SW 1271 (cell line): ENCODE data around the gene NPL.

Experiments used
- DNase-seq, 2 experiments: peaks; one replicate each; lab custom pipeline; 2025; lab: John Stamatoyannopoulos, UW

Gene NPL

GRCh38 chr1:182867861-182868260 is 78.3 kb downstream of the NPL start:
- no peak for DNase-seq

- no peak for DNase-seq
These were observed 79.7 kb downstream of the NPL start for GRCh38 chr1:182869241-182869666.

GRCh38 chr1:182872881-182873280 is 83.3 kb downstream of the NPL start:
- DNase-seq: no peak

GRCh38 chr1:182875889-182876288 is 86.3 kb downstream of the NPL start:
- no peak for DNase-seq

- DNase-seq: no peak
These were observed 87.8 kb downstream of the NPL start for GRCh38 chr1:182877331-182877730.

GRCh38 chr1:182877842-182878241 is 88.3 kb downstream of the NPL start:
- no peak for DNase-seq
